ENCODE data around the gene POU2F2.

DNA sequence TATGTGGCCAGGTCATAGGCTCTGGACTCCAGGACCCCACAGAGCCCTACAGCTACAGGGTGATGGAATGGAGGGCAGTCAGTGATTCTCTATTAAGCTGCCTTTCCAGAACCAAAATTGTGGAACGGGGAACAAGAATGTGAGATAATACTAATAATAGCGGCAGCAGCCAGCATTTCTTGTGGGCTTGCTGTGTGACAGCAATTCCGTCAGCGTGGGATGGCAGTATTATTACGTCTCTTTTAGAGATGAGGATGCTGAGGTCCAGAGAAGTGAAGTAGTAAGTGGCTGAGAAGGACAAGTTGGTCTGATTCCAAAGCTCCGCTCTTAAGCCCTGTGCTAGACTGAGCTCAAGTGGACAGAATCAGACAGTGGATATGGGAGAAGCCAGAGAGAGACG lies 86.7 kb downstream of the POU2F2 start:
- TF ChIP-seq, protein P1, sequence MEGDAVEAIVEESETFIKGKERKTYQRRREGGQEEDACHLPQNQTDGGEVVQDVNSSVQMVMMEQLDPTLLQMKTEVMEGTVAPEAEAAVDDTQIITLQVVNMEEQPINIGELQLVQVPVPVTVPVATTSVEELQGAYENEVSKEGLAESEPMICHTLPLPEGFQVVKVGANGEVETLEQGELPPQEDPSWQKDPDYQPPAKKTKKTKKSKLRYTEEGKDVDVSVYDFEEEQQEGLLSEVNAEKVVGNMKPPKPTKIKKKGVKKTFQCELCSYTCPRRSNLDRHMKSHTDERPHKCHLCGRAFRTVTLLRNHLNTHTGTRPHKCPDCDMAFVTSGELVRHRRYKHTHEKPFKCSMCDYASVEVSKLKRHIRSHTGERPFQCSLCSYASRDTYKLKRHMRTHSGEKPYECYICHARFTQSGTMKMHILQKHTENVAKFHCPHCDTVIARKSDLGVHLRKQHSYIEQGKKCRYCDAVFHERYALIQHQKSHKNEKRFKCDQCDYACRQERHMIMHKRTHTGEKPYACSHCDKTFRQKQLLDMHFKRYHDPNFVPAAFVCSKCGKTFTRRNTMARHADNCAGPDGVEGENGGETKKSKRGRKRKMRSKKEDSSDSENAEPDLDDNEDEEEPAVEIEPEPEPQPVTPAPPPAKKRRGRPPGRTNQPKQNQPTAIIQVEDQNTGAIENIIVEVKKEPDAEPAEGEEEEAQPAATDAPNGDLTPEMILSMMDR (conservative IDR thresholded peaks at IDR 0.05; ENCODE audit: low read depth, low read length), result no peak
- TF ChIP-seq EZH2 (IDR thresholded peaks at IDR 0.05; ENCODE audit: low read length, unreplicated experiment) (no peak), EZH2phosphoT487 (IDR thresholded peaks at IDR 0.05; ENCODE audit: borderline replicate concordance, low read length) (no peak)
